ENCODE measurements around the gene AIG1.

DNA sequence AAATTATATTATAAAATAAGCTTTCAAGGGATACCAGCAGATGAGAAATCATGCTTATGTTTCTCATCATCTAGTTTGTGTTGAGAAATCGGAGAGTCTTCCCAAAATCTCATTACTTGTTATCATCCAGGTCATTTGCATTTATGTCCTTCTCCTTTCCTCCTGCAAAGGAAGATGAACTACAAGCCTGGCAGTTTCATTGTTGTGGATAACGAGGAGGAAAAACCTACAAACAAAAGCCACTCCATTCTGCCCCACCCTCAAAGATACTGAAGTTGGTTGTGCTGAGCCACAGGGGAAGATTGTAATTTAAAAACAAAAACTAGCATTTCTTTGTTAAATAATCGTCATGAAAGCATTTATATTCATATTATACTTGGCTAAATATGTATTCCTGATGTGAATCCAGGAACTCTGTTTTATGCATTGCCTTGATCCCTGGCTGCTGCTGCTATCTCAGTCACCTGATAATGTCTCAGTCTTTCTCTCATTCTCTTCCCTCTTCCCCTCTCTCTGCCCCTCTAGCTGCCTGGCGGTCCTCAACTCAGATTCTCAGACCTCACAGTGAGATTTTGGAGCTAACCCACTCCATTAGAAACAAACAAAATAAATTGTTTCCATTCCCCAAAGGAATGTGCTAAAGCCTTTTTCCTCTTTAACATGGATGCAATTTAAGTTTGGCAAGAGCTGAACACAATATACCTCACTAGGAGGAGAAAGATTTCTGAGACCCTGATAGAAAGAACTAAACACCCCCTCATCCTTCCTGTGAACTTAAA lies 204.5 kb downstream of the AIG1 start:
- TF ChIP-seq, protein P1, sequence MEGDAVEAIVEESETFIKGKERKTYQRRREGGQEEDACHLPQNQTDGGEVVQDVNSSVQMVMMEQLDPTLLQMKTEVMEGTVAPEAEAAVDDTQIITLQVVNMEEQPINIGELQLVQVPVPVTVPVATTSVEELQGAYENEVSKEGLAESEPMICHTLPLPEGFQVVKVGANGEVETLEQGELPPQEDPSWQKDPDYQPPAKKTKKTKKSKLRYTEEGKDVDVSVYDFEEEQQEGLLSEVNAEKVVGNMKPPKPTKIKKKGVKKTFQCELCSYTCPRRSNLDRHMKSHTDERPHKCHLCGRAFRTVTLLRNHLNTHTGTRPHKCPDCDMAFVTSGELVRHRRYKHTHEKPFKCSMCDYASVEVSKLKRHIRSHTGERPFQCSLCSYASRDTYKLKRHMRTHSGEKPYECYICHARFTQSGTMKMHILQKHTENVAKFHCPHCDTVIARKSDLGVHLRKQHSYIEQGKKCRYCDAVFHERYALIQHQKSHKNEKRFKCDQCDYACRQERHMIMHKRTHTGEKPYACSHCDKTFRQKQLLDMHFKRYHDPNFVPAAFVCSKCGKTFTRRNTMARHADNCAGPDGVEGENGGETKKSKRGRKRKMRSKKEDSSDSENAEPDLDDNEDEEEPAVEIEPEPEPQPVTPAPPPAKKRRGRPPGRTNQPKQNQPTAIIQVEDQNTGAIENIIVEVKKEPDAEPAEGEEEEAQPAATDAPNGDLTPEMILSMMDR (IDR thresholded peaks at IDR 0.05), result no peak
- TF ChIP-seq POLR2AphosphoS5 (IDR thresholded peaks at IDR 0.05) (no peak), POLR2A (IDR thresholded peaks at IDR 0.05) (no peak)
